HepG2 (cell line): ENCODE measurements around the gene CHID1. TPM values are rescaled to one million over a fixed set of nuclear protein-coding genes. Genes with fewer than 3 reads are reported as not detected.

Source experiments
- AGO2 ChIP-seq: fragments of 200-400 bp; formaldehyde crosslinking; optimal IDR thresholded peaks from 2 replicates; pipeline ENCODE3; 2017; ENCODE audit warnings: mild to moderate bottlenecking, low read depth, low read length, moderate library complexity
- ATF6 ChIP-seq: sonication (generic); formaldehyde crosslinking; conservative IDR thresholded peaks from 2 replicates; pipeline ENCODE4 v1.4.0; 2020; ENCODE audit warnings: missing genetic modification reagents
- CHCHD3 ChIP-seq: sonication (generic); formaldehyde crosslinking; IDR thresholded peaks from 2 replicates; pipeline ENCODE4 v1.8.0; 2022; ENCODE audit warnings: mild to moderate bottlenecking, missing genetic modification reagents, moderate library complexity
- DMTF1 ChIP-seq: sonication (generic); formaldehyde crosslinking; IDR thresholded peaks from 2 replicates; pipeline ENCODE4 v1.4.0; 2020; ENCODE audit warnings: mild to moderate bottlenecking, missing genetic modification reagents
- ERF ChIP-seq: IDR thresholded peaks from 2 replicates; pipeline ENCODE4 v1.6.1; 2018; ENCODE audit warnings: missing biosample characterization, missing genetic modification reagents
- KDM2A ChIP-seq: sonication (generic); formaldehyde crosslinking; IDR thresholded peaks from 2 replicates; pipeline ENCODE4 v1.4.0; 2020; ENCODE audit warnings: low read depth, missing genetic modification reagents, borderline replicate concordance
- RAD21 ChIP-seq: fragments of 450-650 bp; formaldehyde crosslinking; IDR thresholded peaks from 2 replicates; pipeline ENCODE4 v1.5.0; 2020; ENCODE audit warnings: mild to moderate bottlenecking
- SCMH1 ChIP-seq: sonication (generic); formaldehyde crosslinking; IDR thresholded peaks from 2 replicates; pipeline ENCODE4 v1.9.0; 2021; ENCODE audit warnings: missing genetic modification reagents, mild to moderate bottlenecking, borderline replicate concordance
- TARDBP ChIP-seq: sonication (generic); formaldehyde crosslinking; IDR thresholded peaks from 2 replicates; pipeline ENCODE4 v1.8.0; 2022; ENCODE audit warnings: mild to moderate bottlenecking, missing genetic modification reagents
- TBL1XR1 ChIP-seq: fragments of 150-350 bp; IDR thresholded peaks from 2 replicates; pipeline ENCODE4 v1.6.1; 2014; ENCODE audit warnings: borderline replicate concordance, low read length; ENCODE audit not compliant: partially characterized antibody
- TFE3 ChIP-seq: IDR thresholded peaks from 2 replicates; pipeline ENCODE4 v1.6.1; 2016
- ZBTB34 ChIP-seq: sonication (generic); formaldehyde crosslinking; IDR thresholded peaks from 2 replicates; pipeline ENCODE4 v1.8.0; 2022; ENCODE audit warnings: mild to moderate bottlenecking, missing genetic modification reagents
- ZNF256 ChIP-seq: sonication (generic); formaldehyde crosslinking; conservative IDR thresholded peaks from 2 replicates; pipeline ENCODE4 v1.4.0; 2020; ENCODE audit warnings: missing genetic modification reagents
- ZNF337 ChIP-seq: sonication (generic); formaldehyde crosslinking; IDR thresholded peaks from 2 replicates; pipeline ENCODE4 v1.5.1; 2020; ENCODE audit warnings: missing genetic modification reagents, low read depth, mild to moderate bottlenecking, borderline replicate concordance
- ZNF563 ChIP-seq: sonication (generic); formaldehyde crosslinking; IDR thresholded peaks from 2 replicates; pipeline ENCODE4 v1.8.0; 2022; ENCODE audit warnings: mild to moderate bottlenecking, moderate library complexity, missing genetic modification reagents
- polyA plus RNA-seq, 8 experiments: library from polyadenylated mRNA; depleted of rRNA in 3 of 8; stranded (reverse) in 7 of 8; unstranded in 1 of 8; fragments of >200 nt; fragmentation: Illumina TruSeq in 4 of 8; extraction: Trizol in 4 of 8; gene quantifications; 2 replicates each; pipeline versions ENCODE4 v1.2.1 to v1.2.3, GENCODE V29; 2011 to 2016; ENCODE audit warnings: low read depth in 4 of 8, missing spikeins in 1 of 8, mixed read lengths in 1 of 8; ENCODE audit not compliant: insufficient read depth in 1 of 8
- total RNA-seq, 5 experiments: library from RNA; depleted of rRNA; stranded (reverse); fragments of >200 nt; fragmentation: Illumina TruSeq; extraction: Trizol; gene quantifications; 2 replicates each; pipeline ENCODE4 v1.2.3, GENCODE V29; 2016; ENCODE audit warnings: low read depth in 1 of 5
- TF ChIP-seq, protein P1 (sequence below): sonication (generic); formaldehyde crosslinking; IDR thresholded peaks from 2 replicates; pipeline ENCODE4 v1.4.0; 2020; ENCODE audit warnings: missing genetic modification reagents
- TF ChIP-seq, protein P2 (sequence below): sonication (generic); formaldehyde crosslinking; conservative IDR thresholded peaks from 2 replicates; pipeline ENCODE4 v1.4.0; 2020; ENCODE audit warnings: missing genetic modification reagents

The CHID1 gene
- total and polyA plus RNA-seq, 2 of the 13 experiments (the other 11 are each of a cell fraction or from before 2014, with no cell fraction given), result 65.1 to 93.6 TPM

DNA sequence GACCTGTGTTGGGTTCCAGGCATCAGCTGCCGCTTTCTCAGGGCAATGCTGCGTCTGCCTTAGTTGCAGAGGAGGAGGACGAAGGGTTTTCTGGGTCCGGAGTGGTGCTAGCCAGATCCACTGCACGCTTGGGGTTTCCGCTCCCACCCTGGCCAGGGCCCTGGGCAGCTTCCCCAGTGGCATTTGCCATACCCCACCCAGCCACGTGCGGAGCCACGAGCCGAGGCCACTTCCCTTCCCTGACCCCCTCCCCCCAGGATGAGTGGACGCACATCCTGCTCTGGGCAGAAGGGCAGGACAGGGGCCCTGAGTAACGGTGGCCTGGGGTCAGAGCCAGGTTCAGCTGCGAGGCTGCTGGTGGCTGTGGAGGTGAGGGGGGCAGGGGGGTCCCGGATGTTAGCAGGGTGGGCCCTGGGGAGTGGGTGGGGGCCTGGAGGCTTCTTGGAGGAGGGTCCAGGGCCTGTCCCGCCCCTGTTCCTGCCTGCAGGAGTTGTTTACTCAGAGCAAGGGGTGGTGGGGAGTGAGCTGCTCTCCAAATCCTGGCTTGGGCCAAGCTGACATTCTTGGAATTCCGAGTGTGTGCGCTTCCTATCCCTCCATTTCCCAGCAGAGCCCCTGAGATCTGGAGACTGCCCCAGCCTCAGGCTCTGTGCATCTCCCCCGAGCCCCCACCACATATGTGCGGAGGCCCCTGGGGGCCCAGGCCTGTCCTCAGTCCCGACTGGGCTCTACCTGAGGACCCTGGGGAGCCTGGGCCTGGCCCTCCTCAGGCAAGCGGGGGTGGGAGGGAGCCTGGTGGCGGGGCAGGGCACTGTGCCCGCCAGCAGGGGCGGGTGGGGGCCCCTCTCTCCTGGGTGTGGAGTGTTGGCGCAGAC, 66.6 kb downstream of the CHID1 start (continued):
- TF ChIP-seq TBL1XR1, result no peak
- TF ChIP-seq, protein P1, sequence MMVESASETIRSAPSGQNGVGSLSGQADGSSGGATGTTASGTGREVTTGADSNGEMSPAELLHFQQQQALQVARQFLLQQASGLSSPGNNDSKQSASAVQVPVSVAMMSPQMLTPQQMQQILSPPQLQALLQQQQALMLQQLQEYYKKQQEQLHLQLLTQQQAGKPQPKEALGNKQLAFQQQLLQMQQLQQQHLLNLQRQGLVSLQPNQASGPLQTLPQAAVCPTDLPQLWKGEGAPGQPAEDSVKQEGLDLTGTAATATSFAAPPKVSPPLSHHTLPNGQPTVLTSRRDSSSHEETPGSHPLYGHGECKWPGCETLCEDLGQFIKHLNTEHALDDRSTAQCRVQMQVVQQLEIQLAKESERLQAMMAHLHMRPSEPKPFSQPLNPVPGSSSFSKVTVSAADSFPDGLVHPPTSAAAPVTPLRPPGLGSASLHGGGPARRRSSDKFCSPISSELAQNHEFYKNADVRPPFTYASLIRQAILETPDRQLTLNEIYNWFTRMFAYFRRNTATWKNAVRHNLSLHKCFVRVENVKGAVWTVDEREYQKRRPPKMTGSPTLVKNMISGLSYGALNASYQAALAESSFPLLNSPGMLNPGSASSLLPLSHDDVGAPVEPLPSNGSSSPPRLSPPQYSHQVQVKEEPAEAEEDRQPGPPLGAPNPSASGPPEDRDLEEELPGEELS (CRISPR knock-in tag), result peak; percentile 54
- no peak for TF ChIP-seq DMTF1 (CRISPR knock-in tag)
- TF ChIP-seq TARDBP (CRISPR knock-in tag), result peak; percentile 63; the same call in 1 of the 2 replicates
- TF ChIP-seq AGO2, result no peak
- no peak; the same call in 1 of the 2 replicates for TF ChIP-seq ZNF563 (CRISPR knock-in tag)
- 0 out of 2 replicates have a peak, but pooled peaks have one; percentile 41 for TF ChIP-seq ZBTB34 (CRISPR knock-in tag)
- TF ChIP-seq RAD21 (CRISPR knock-in tag), result no peak
- TF ChIP-seq ZNF337 (CRISPR knock-in tag), result no peak
- TF ChIP-seq ATF6 (CRISPR knock-in tag), result no peak
- TF ChIP-seq, protein P2, sequence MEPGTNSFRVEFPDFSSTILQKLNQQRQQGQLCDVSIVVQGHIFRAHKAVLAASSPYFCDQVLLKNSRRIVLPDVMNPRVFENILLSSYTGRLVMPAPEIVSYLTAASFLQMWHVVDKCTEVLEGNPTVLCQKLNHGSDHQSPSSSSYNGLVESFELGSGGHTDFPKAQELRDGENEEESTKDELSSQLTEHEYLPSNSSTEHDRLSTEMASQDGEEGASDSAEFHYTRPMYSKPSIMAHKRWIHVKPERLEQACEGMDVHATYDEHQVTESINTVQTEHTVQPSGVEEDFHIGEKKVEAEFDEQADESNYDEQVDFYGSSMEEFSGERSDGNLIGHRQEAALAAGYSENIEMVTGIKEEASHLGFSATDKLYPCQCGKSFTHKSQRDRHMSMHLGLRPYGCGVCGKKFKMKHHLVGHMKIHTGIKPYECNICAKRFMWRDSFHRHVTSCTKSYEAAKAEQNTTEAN, result no peak
- peak; percentile 81 for TF ChIP-seq TFE3 (CRISPR knock-in tag)
- no peak for TF ChIP-seq ZNF256 (CRISPR knock-in tag)
- TF ChIP-seq CHCHD3 (CRISPR knock-in tag), result no peak
- TF ChIP-seq ERF (CRISPR knock-in tag), result no peak
- TF ChIP-seq KDM2A (CRISPR knock-in tag), result 0 out of 2 replicates have a peak, but pooled peaks have one; percentile 53
- no peak for TF ChIP-seq SCMH1 (CRISPR knock-in tag)
